H1 (cell line): ENCODE data around the gene ZFP36L1.

Experiments
- BACH1 ChIP-seq: IDR thresholded peaks from 2 replicates; pipeline ENCODE4 v1.6.1; 2012; ENCODE audit warnings: low read length, improper control_type of control experiment
- CHD7 ChIP-seq: fragments of 300-600 bp; sonication (generic); IDR thresholded peaks from 2 replicates; pipeline ENCODE4 v1.7.1; 2012; ENCODE audit warnings: low read length, moderate library complexity, mild to moderate bottlenecking, inconsistent platforms; ENCODE audit not compliant: insufficient replicate concordance
- CTCF ChIP-seq, 3 experiments: IDR thresholded peaks; 1 replicate in 2 of 3; 2 replicates in 1 of 3; pipeline versions ENCODE4 v1.5.1 to v1.6.1; 2011; ENCODE audit warnings: low read length in 3 of 3, mild to moderate bottlenecking in 3 of 3, inconsistent platforms in 2 of 3, low read depth in 1 of 3, moderate library complexity in 1 of 3; ENCODE audit not compliant: insufficient read depth in 1 of 3; ENCODE audit errors: control extremely low read depth in 1 of 3
- EGR1 ChIP-seq: IDR thresholded peaks from 2 replicates; pipeline ENCODE4 v1.6.1; 2011; ENCODE audit warnings: low read depth, low read length, borderline replicate concordance
- EP300 ChIP-seq, 2 experiments: IDR thresholded peaks; 1 replicate in 1 of 2; 2 replicates in 1 of 2; pipeline ENCODE4 v1.6.1; 2011 to 2012; ENCODE audit warnings: low read depth in 2 of 2, low read length in 2 of 2, mild to moderate bottlenecking in 2 of 2, borderline replicate concordance in 1 of 2, inconsistent platforms in 1 of 2, moderate library complexity in 1 of 2
- EZH2 ChIP-seq: fragments of 200-600 bp; sonication (generic); IDR thresholded peaks from 2 replicates; pipeline ENCODE4 v1.7.1; 2012; ENCODE audit warnings: low read depth, mild to moderate bottlenecking, moderate library complexity, low read length, inconsistent platforms; ENCODE audit not compliant: severe bottlenecking
- HDAC2 ChIP-seq, 2 experiments: fragments of 300-600 bp in 1 of 2; sonication (generic) in 1 of 2; IDR thresholded peaks; 2 replicates each; pipeline ENCODE4 v1.6.1; 2011 to 2012; ENCODE audit warnings: low read depth in 2 of 2, low read length in 2 of 2, mild to moderate bottlenecking in 2 of 2, moderate library complexity in 2 of 2, borderline replicate concordance in 1 of 2, inconsistent platforms in 1 of 2
- HDAC6 ChIP-seq: IDR thresholded peaks from one replicate; pipeline ENCODE4 v1.7.1; 2012; ENCODE audit warnings: low read depth, mild to moderate bottlenecking, inconsistent platforms, low read length, moderate library complexity
- POLR2A ChIP-seq, 2 experiments: IDR thresholded peaks; 1 replicate in 1 of 2; 2 replicates in 1 of 2; pipeline ENCODE4 v1.6.1; 2011; ENCODE audit warnings: low read depth in 2 of 2, low read length in 2 of 2, mild to moderate bottlenecking in 2 of 2; ENCODE audit errors: control extremely low read depth in 1 of 2
- RAD21 ChIP-seq, 2 experiments: IDR thresholded peaks in 1 of 2; conservative IDR thresholded peaks in 1 of 2; 2 replicates each; pipeline ENCODE4 v1.6.1; 2011; ENCODE audit warnings: low read depth in 2 of 2, low read length in 2 of 2, improper control_type of control experiment in 1 of 2, inconsistent platforms in 1 of 2, mild to moderate bottlenecking in 1 of 2, moderate library complexity in 1 of 2
- RFX5 ChIP-seq: IDR thresholded peaks from 2 replicates; pipeline ENCODE4 v1.6.1; 2011; ENCODE audit warnings: low read depth, low read length, improper control_type of control experiment, borderline replicate concordance
- RNF2 ChIP-seq: fragments of 200-900, 300-1000 bp; sonication (generic); IDR thresholded peaks from 2 replicates; pipeline ENCODE4 v1.7.1; 2016; ENCODE audit warnings: borderline replicate concordance, low read depth, mild to moderate bottlenecking, antibody characterized with exemption, low read length; ENCODE audit not compliant: poor library complexity, severe bottlenecking; ENCODE audit errors: missing control alignments
- RXRA ChIP-seq: IDR thresholded peaks from 2 replicates; pipeline ENCODE4 v1.6.1; 2011; ENCODE audit warnings: low read depth, mild to moderate bottlenecking, low read length, moderate library complexity; ENCODE audit not compliant: insufficient read depth
- USF2 ChIP-seq: IDR thresholded peaks from 2 replicates; pipeline ENCODE4 v1.6.1; 2011; ENCODE audit warnings: low read length, improper control_type of control experiment

- TF ChIP-seq CTCF (IDR thresholded peaks at IDR 0.05; ENCODE audit: control extremely low read depth in 1 of 3, insufficient read depth in 1 of 3, low read depth in 1 of 3, low read length in 3 of 3) (no peak), HDAC2 (IDR thresholded peaks at IDR 0.05; ENCODE audit: borderline replicate concordance in 1 of 2, low read depth in 2 of 2, low read length in 2 of 2) (no peak), EZH2 (no peak), POLR2A (IDR thresholded peaks at IDR 0.05; ENCODE audit: control extremely low read depth in 1 of 2, low read depth in 2 of 2, low read length in 2 of 2) (no peak), CHD7 (no peak), USF2 (no peak), RFX5 (no peak), RXRA (no peak), RNF2 (no peak), HDAC6 (no peak), EGR1 (no peak), BACH1 (no peak), EP300 (IDR thresholded peaks at IDR 0.05; ENCODE audit: borderline replicate concordance in 1 of 2, low read depth in 2 of 2, low read length in 2 of 2) (no peak), RAD21 (IDR thresholded peaks at IDR 0.05 in 1 of 2, conservative IDR thresholded peaks at IDR 0.05 in 1 of 2; ENCODE audit: low read depth in 2 of 2, low read length in 2 of 2) (no peak)
Observed at GRCh38 chr14:68834816-68835215, 41.9 kb upstream of the ZFP36L1 start.
